ENCODE results near the gene COQ9. TPM values are rescaled to one million over a fixed set of nuclear protein-coding genes. Genes with fewer than 3 reads are reported as not detected.

Gene COQ9
- total RNA-seq, 2 experiments from 2014 or later: 38.2 to 40.4 TPM

GRCh38 chr16:57479976-57480753, 32.9 kb downstream of the COQ9 start:
- H3K4me1 Mint-ChIP-seq (ENCODE audit: low read depth): peaks cover 18% of the 10 kb centered on the region
- H3K36me3 Mint-ChIP-seq (ENCODE audit: low read depth): peaks cover 2% of the 10 kb centered on the region
- H3K27ac Mint-ChIP-seq: no peak overlapping the region
- POLR2A ChIA-PET: interaction anchor here (1.3 kb wide), 1 partner anchor 18 kb away, joined by 4 read pairs; the partner anchor contains the start of gene POLR2C
- H3K27me3 Mint-ChIP-seq (ENCODE audit: low read depth): no peaks in the 10 kb centered on the region
- H3K4me3 Mint-ChIP-seq: no peak overlapping the region
- H3K9me3 Mint-ChIP-seq (ENCODE audit: insufficient read depth): no peaks in the 10 kb centered on the region
- ATAC-seq: no peak
- CTCF ChIA-PET: interaction anchor here (1.6 to 1.7 kb wide), 2 partner anchors 18 to 40 kb away, joined by 5 read pairs; partner anchors contain the start of gene POLR2C
- DNase-seq: no peak

- Mint-ChIP-seq H3K27me3 (ENCODE audit: low read depth) (no peaks in the 10 kb centered on the region), H3K36me3 (ENCODE audit: low read depth) (peaks cover 2% of the 10 kb centered on the region), H3K4me1 (ENCODE audit: low read depth) (peaks cover 17% of the 10 kb centered on the region), H3K4me3 (no peak overlapping the region), H3K9me3 (ENCODE audit: insufficient read depth) (no peaks in the 10 kb centered on the region), H3K27ac (no peak overlapping the region)
- CTCF ChIA-PET: interaction anchor here (1.1 to 1.7 kb wide), 3 partner anchors 18 to 39 kb away, joined by 4 to 5 read pairs (median 5); partner anchors contain the start of gene POLR2C
- ATAC-seq: no peak
- POLR2A ChIA-PET: interaction anchor here (1.3 kb wide), 1 partner anchor 18 kb away, joined by 4 read pairs; the partner anchor contains the start of gene POLR2C
- no peak for DNase-seq
Measured at GRCh38 chr16:57480754-57481230, 33.5 kb downstream of the COQ9 start.

- no peak for DNase-seq
- no peak for ATAC-seq
- no peak overlapping the region for H3K4me3 Mint-ChIP-seq
- H3K9me3 Mint-ChIP-seq (ENCODE audit: insufficient read depth): no peaks in the 10 kb centered on the region
- no peak overlapping the region for H3K27ac Mint-ChIP-seq
- H3K4me1 Mint-ChIP-seq (ENCODE audit: low read depth): peaks cover 13% of the 10 kb centered on the region
- H3K27me3 Mint-ChIP-seq (ENCODE audit: low read depth): no peaks in the 10 kb centered on the region
- ChIA-PET POLR2A (interaction anchor here (1.3 kb wide), 1 partner anchor 19 kb away, joined by 4 read pairs; the partner anchor contains the start of gene POLR2C), CTCF (interaction anchor here (1.1 to 1.6 kb wide), 3 partner anchors 19 to 40 kb away, joined by 4 to 5 read pairs (median 4); partner anchors contain the start of gene POLR2C)
- peaks cover 2% of the 10 kb centered on the region for H3K36me3 Mint-ChIP-seq (ENCODE audit: low read depth)
Measured at GRCh38 chr16:57481421-57481820, 34.1 kb downstream of the COQ9 start.

- Mint-ChIP-seq H3K9me3 (ENCODE audit: insufficient read depth) (no peaks in the 10 kb centered on the region), H3K4me3 (no peak overlapping the region), H3K36me3 (ENCODE audit: low read depth) (peaks cover 2% of the 10 kb centered on the region), H3K4me1 (ENCODE audit: low read depth) (peaks cover 16% of the 10 kb centered on the region), H3K27me3 (ENCODE audit: low read depth) (no peaks in the 10 kb centered on the region), H3K27ac (no peak overlapping the region)
- no peak for DNase-seq
- ChIA-PET POLR2A (no interaction called here), CTCF (interaction anchor here (0.9 to 1.5 kb wide), 4 partner anchors 8 to 65 kb away, joined by 3 to 5 read pairs (median 4); no protein-coding TSS in a partner anchor)
- ATAC-seq: no peak
Measured at GRCh38 chr16:57482845-57483545, 35.7 kb downstream of the COQ9 start.

GRCh38 chr16:57483725-57484514, 36.6 kb downstream of the COQ9 start:
- no peaks in the 10 kb centered on the region for H3K9me3 Mint-ChIP-seq (ENCODE audit: insufficient read depth)
- peaks cover 2% of the 10 kb centered on the region for H3K36me3 Mint-ChIP-seq (ENCODE audit: low read depth)
- no peak overlapping the region for H3K4me3 Mint-ChIP-seq
- no peaks in the 10 kb centered on the region for H3K27me3 Mint-ChIP-seq (ENCODE audit: low read depth)
- no peak for DNase-seq
- no peak for ATAC-seq
- H3K27ac Mint-ChIP-seq: no peak overlapping the region
- H3K4me1 Mint-ChIP-seq (ENCODE audit: low read depth): peaks cover 16% of the 10 kb centered on the region
- POLR2A ChIA-PET: no interaction called here
- CTCF ChIA-PET: interaction anchor here (0.9 to 6.5 kb wide), 4 partner anchors 8 to 66 kb away, joined by 3 to 23 read pairs (median 4); no protein-coding TSS in a partner anchor

GRCh38 chr16:57484515-57485005, 37.3 kb downstream of the COQ9 start:
- no peaks in the 10 kb centered on the region for H3K36me3 Mint-ChIP-seq (ENCODE audit: low read depth)
- no peak overlapping the region for H3K27ac Mint-ChIP-seq

GRCh38 chr16:57485091-57485915, 38.0 kb downstream of the COQ9 start:
- peak overlapping the region; percentile 76 for H3K4me3 Mint-ChIP-seq
- no peak overlapping the region for H3K27ac Mint-ChIP-seq
- peaks cover 19% of the 10 kb centered on the region for H3K4me1 Mint-ChIP-seq (ENCODE audit: low read depth)

More at GRCh38 chr16:57484515-57485005, 37.3 kb downstream of the COQ9 start:
- Mint-ChIP-seq H3K9me3 (ENCODE audit: insufficient read depth) (no peaks in the 10 kb centered on the region), H3K27me3 (ENCODE audit: low read depth) (peaks cover 1% of the 10 kb centered on the region), H3K4me3 (no peak overlapping the region), H3K4me1 (ENCODE audit: low read depth) (peaks cover 18% of the 10 kb centered on the region)
- DNase-seq: no peak
- ChIA-PET POLR2A (interaction anchor here (3.3 kb wide), 1 partner anchor 22 kb away, joined by 12 read pairs; the partner anchor contains the start of gene POLR2C), CTCF (interaction anchor here (6.5 kb wide), 1 partner anchor 9 kb away, joined by 23 read pairs; no protein-coding TSS in a partner anchor)
- ATAC-seq: no peak

GRCh38 chr16:57485916-57486857, 38.9 kb downstream of the COQ9 start, which contains the start of gene DOK4:
Gene DOK4 (minus strand): TSS chr16:57486493. CDS start chr16:57479507, 6,986 bp downstream.
- H3K9me3 Mint-ChIP-seq (ENCODE audit: insufficient read depth): no peaks in the 10 kb centered on the region
- POLR2A ChIA-PET: interaction anchor here (0.9 to 3.3 kb wide), 8 partner anchors 12 to 51 kb away, joined by 3 to 12 read pairs (median 5); partner anchors contain the start of genes CIAPIN1, COQ9 and POLR2C
- peak within 1 kb of the TSS; percentile 76 for H3K27ac Mint-ChIP-seq
- DNase-seq (peak; percentile 82), ATAC-seq (peak; percentile 99)
- H3K4me3 Mint-ChIP-seq: peak within 1 kb of the TSS; percentile 76
- peaks cover 19% of the 10 kb centered on the region for H3K4me1 Mint-ChIP-seq (ENCODE audit: low read depth)
- peaks cover 5% of the 10 kb centered on the region for H3K27me3 Mint-ChIP-seq (ENCODE audit: low read depth)
- H3K36me3 Mint-ChIP-seq (ENCODE audit: low read depth): no peaks in the 10 kb centered on the region
- CTCF ChIA-PET: interaction anchor here (0.6 to 6.5 kb wide), 9 partner anchors 11 to 812 kb away, joined by 3 to 43 read pairs (median 9); partner anchors contain the start of genes ADGRG5, CIAPIN1, COQ9 and POLR2C

More at GRCh38 chr16:57485091-57485915, 38.0 kb downstream of the COQ9 start:
- POLR2A ChIA-PET: interaction anchor here (1.1 to 3.3 kb wide), 4 partner anchors 23 to 52 kb away, joined by 5 to 12 read pairs (median 8); partner anchors contain the start of genes CIAPIN1, COQ9 and POLR2C
- no peak for ATAC-seq
- CTCF ChIA-PET: interaction anchor here (0.6 to 6.5 kb wide), 6 partner anchors 10 to 57 kb away, joined by 3 to 43 read pairs (median 16); partner anchors contain the start of genes ADGRG5, CIAPIN1, COQ9 and POLR2C
- DNase-seq: no peak
- H3K9me3 Mint-ChIP-seq (ENCODE audit: insufficient read depth): no peaks in the 10 kb centered on the region
- H3K27me3 Mint-ChIP-seq (ENCODE audit: low read depth): peaks cover 4% of the 10 kb centered on the region
- no peaks in the 10 kb centered on the region for H3K36me3 Mint-ChIP-seq (ENCODE audit: low read depth)

Measured in activated CD8-positive, alpha-beta T cell treated with anti-CD3 and anti-CD28 coated beads, Interleukin-2, amount 10 ng/mL, durations not matched to agents 7 days and 5 days (primary cell).